RWPE2 (cell line): ENCODE results near the gene SLC30A7.

Experiments used
- ATAC-seq: fragments of 200-7000 bp; cut with Tn5 transposase; 3 replicates; pipeline ENCODE4 v1.9.1; 2021; ENCODE audit warnings: low read depth
- DNase-seq: peaks from one replicate; pipeline ENCODE4 v3.0.0-alpha.2; 2020; ENCODE audit warnings: low spot score
- H3K27ac ChIP-seq: fragments of 450-650 bp; 2 replicates; pipeline ENCODE4 v1.5.1; 2017; ENCODE audit warnings: mild to moderate bottlenecking; ENCODE audit not compliant: poor library complexity, severe bottlenecking
- H3K27me3 ChIP-seq: fragments of 250-450 bp; sonication (Bioruptor Pico); 2 replicates; pipeline ENCODE4 v1.5.1; 2021; ENCODE audit warnings: mild to moderate bottlenecking, moderate library complexity; ENCODE audit not compliant: insufficient read depth, poor library complexity, severe bottlenecking
- H3K36me3 ChIP-seq: fragments of 250-450 bp; sonication (Bioruptor Pico); 2 replicates; pipeline ENCODE4 v1.5.1; 2020; ENCODE audit warnings: low read depth, mild to moderate bottlenecking, moderate library complexity
- H3K4me1 ChIP-seq: fragments of 250-450 bp; sonication (Bioruptor Pico); 2 replicates; pipeline ENCODE4 v1.5.1; 2021; ENCODE audit warnings: mild to moderate bottlenecking, moderate library complexity; ENCODE audit not compliant: insufficient read depth, poor library complexity, severe bottlenecking
- H3K4me3 ChIP-seq: fragments of 250-450 bp; sonication (Bioruptor Pico); 2 replicates; pipeline ENCODE4 v1.5.1; 2021; ENCODE audit warnings: mild to moderate bottlenecking, moderate library complexity; ENCODE audit not compliant: severe bottlenecking
- H3K9me3 ChIP-seq: fragments of 250-450 bp; sonication (Bioruptor Pico); 2 replicates; pipeline ENCODE4 v1.5.1; 2021; ENCODE audit warnings: mild to moderate bottlenecking, moderate library complexity; ENCODE audit not compliant: severe bottlenecking
- CTCF ChIP-seq: fragments of 450-650 bp; IDR thresholded peaks from one replicate; pipeline ENCODE4 v1.5.1; 2017; ENCODE audit warnings: mild to moderate bottlenecking, moderate library complexity; ENCODE audit not compliant: poor library complexity, severe bottlenecking

The SLC30A7 gene

GRCh38 chr1:100924991-100925390 lies 29.1 kb downstream of the SLC30A7 start:
- Histone ChIP-seq H3K36me3 (peaks cover 81% of the 10 kb centered on the region), H3K4me1 (no peaks in the 10 kb centered on the region), H3K4me3 (no peak overlapping the region), H3K27me3 (no peaks in the 10 kb centered on the region), H3K27ac (no peak overlapping the region), H3K9me3 (no peaks in the 10 kb centered on the region)
- no peak for DNase-seq
- ATAC-seq: no peak
- TF ChIP-seq CTCF: no peak

GRCh38 chr1:100926240-100926639 lies 30.4 kb downstream of the SLC30A7 start:
- Histone ChIP-seq H3K36me3 (peaks cover 82% of the 10 kb centered on the region), H3K4me1 (no peaks in the 10 kb centered on the region), H3K9me3 (no peaks in the 10 kb centered on the region), H3K27ac (no peak overlapping the region), H3K27me3 (no peaks in the 10 kb centered on the region), H3K4me3 (no peak overlapping the region)
- DNase-seq (no peak), ATAC-seq (no peak)
- no peak for TF ChIP-seq CTCF

- H3K4me1 ChIP-seq: no peaks in the 10 kb centered on the region
- H3K36me3 ChIP-seq: peaks cover 78% of the 10 kb centered on the region
- no peak overlapping the region for H3K27ac ChIP-seq
- DNase-seq (no peak), ATAC-seq (no peak)
- H3K9me3 ChIP-seq: no peaks in the 10 kb centered on the region
- no peaks in the 10 kb centered on the region for H3K27me3 ChIP-seq
- no peak for TF ChIP-seq CTCF
- no peak overlapping the region for H3K4me3 ChIP-seq
Observed at GRCh38 chr1:100927276-100927675, 31.4 kb downstream of the SLC30A7 start.

GRCh38 chr1:100928128-100928527 lies 32.2 kb downstream of the SLC30A7 start:
- no peak for ATAC-seq
- no peak overlapping the region for H3K4me3 ChIP-seq
- no peak for DNase-seq
- H3K27me3 ChIP-seq: no peaks in the 10 kb centered on the region
- H3K27ac ChIP-seq: no peak overlapping the region
- H3K9me3 ChIP-seq: no peaks in the 10 kb centered on the region
- H3K4me1 ChIP-seq: no peaks in the 10 kb centered on the region
- peaks cover 77% of the 10 kb centered on the region for H3K36me3 ChIP-seq
- peak; percentile 22 for TF ChIP-seq CTCF

GRCh38 chr1:100930494-100930893 lies 34.6 kb downstream of the SLC30A7 start:
- no peak overlapping the region for H3K4me3 ChIP-seq
- ATAC-seq (no peak), DNase-seq (no peak)
- no peak overlapping the region for H3K27ac ChIP-seq
- no peaks in the 10 kb centered on the region for H3K27me3 ChIP-seq
- H3K36me3 ChIP-seq: peaks cover 76% of the 10 kb centered on the region
- H3K9me3 ChIP-seq: no peaks in the 10 kb centered on the region
- H3K4me1 ChIP-seq: no peaks in the 10 kb centered on the region
- no peak for TF ChIP-seq CTCF
